OCI-LY7 (cell line): ENCODE measurements around the gene NSMF. TPM values are rescaled to one million over a fixed set of nuclear protein-coding genes. Genes with fewer than 3 reads are reported as not detected.

Source experiments
- BruUV-seq: library from RNA; stranded (reverse); fragments of 400-500 nt; replicated peaks from 2 replicates; lab custom pipeline; 2021; lab: Mats Ljungman, UMichigan
- CTCF ChIA-PET: fragments of 300-600 bp; sonication (Branson Sonifier 250); formaldehyde crosslinking; loops from one replicate; lab custom pipeline; 2022; ENCODE audit warnings: antibody characterized with exemption; ENCODE audit not compliant: unreplicated experiment; lab: Charles Lee
- POLR2A ChIA-PET: fragments of 300-600 bp; sonication (Branson Sonifier 250); formaldehyde crosslinking; loops from one replicate; lab custom pipeline; 2022; ENCODE audit warnings: antibody characterized with exemption; lab: Charles Lee
- DNase-seq: peaks from one replicate; pipeline ENCODE4 v3.0.0-alpha.2; 2015; ENCODE audit warnings: low spot score
- H2AFZ ChIP-seq: fragments of 200-600 bp; sonication (generic), shearing (Covaris generic); 2 replicates; pipeline ENCODE4 v1.6.1; 2014; ENCODE audit warnings: mild to moderate bottlenecking, antibody characterized with exemption, low read length, moderate library complexity
- H3K27ac ChIP-seq: fragments of 200-600 bp; sonication (generic); 2 replicates; pipeline ENCODE4 v1.5.1; 2014; ENCODE audit warnings: mixed run types, low read depth, mild to moderate bottlenecking, moderate library complexity, low read length, inconsistent platforms; ENCODE audit not compliant: poor library complexity, severe bottlenecking
- H3K36me3 ChIP-seq: fragments of 200-600 bp; sonication (generic); 2 replicates; pipeline ENCODE4 v1.6.1; 2014; ENCODE audit warnings: mild to moderate bottlenecking, antibody characterized with exemption, low read length, moderate library complexity, mixed read lengths; ENCODE audit not compliant: insufficient read depth
- H3K4me1 ChIP-seq: fragments of 200-600 bp; sonication (generic); 2 replicates; pipeline ENCODE4 v1.5.1; 2014; ENCODE audit warnings: mild to moderate bottlenecking, low read length; ENCODE audit not compliant: insufficient read depth, poor library complexity, severe bottlenecking
- H3K4me2 ChIP-seq: fragments of 200-600 bp; sonication (generic); 2 replicates; pipeline ENCODE4 v1.6.1; 2014; ENCODE audit warnings: mild to moderate bottlenecking, low read length
- H3K4me3 ChIP-seq: fragments of 200-600 bp; sonication (generic); 2 replicates; pipeline ENCODE4 v1.5.1; 2014; ENCODE audit warnings: mild to moderate bottlenecking, low read depth, low read length; ENCODE audit not compliant: poor library complexity, severe bottlenecking
- H3K79me2 ChIP-seq: fragments of 200-600 bp; sonication (generic); 2 replicates; pipeline ENCODE4 v1.6.1; 2016; ENCODE audit warnings: low read depth, mild to moderate bottlenecking, low read length, moderate library complexity, mixed read lengths; ENCODE audit not compliant: insufficient read depth
- H3K9me2 ChIP-seq: fragments of 200-600 bp; sonication (generic); 2 replicates; pipeline ENCODE4 v1.6.1; 2016; ENCODE audit warnings: mild to moderate bottlenecking, low read length, mixed read lengths; ENCODE audit not compliant: insufficient read depth
- H3K9me3 ChIP-seq: fragments of 200-600 bp; sonication (generic); 2 replicates; pipeline ENCODE4 v1.6.1; 2014; ENCODE audit warnings: mild to moderate bottlenecking, mixed run types, low read length, mixed read lengths
- H4K20me1 ChIP-seq: fragments of 200-600 bp; sonication (generic); 2 replicates; pipeline ENCODE4 v1.6.1; 2014; ENCODE audit warnings: mild to moderate bottlenecking, antibody characterized with exemption, low read length, moderate library complexity, mixed read lengths; ENCODE audit not compliant: insufficient read depth
- CTCF ChIP-seq: fragments of 200-600 bp; sonication (generic); conservative IDR thresholded peaks from 2 replicates; pipeline ENCODE4 v1.5.1; 2014; ENCODE audit warnings: mild to moderate bottlenecking, antibody characterized with exemption, low read length, moderate library complexity, mixed read lengths
- EZH2phosphoT487 ChIP-seq: fragments of 200-600 bp; sonication (generic); IDR thresholded peaks from 2 replicates; pipeline ENCODE4 v1.6.1; 2018; ENCODE audit warnings: low read depth, borderline replicate concordance, mild to moderate bottlenecking, mixed run types, antibody characterized with exemption, low read length, moderate library complexity, mixed read lengths
- intact Hi-C: fragments of 100-400 bp; cut with micrococcal nuclease; formaldehyde crosslinking; loops from one replicate; pipeline ENCODE4 v1.10.0; 2022; ENCODE audit not compliant: unreplicated experiment
- total RNA-seq, 2 experiments: library from RNA; depleted of rRNA in 1 of 2; stranded (reverse); fragments of >200 nt in 1 of 2; shearing (Covaris generic) in 1 of 2; gene quantifications; 2 replicates each; pipeline ENCODE4 v1.2.3, GENCODE V29; 2014 to 2022

The NSMF gene
- total RNA-seq, 2 experiments from 2014 or later: 20.3 to 29.8 TPM

- intact Hi-C loops: no loop called here
- H4K20me1 ChIP-seq: no peaks in the 10 kb centered on the region; the same call in 1 of the 2 replicates
- H3K79me2 ChIP-seq: no peaks in the 10 kb centered on the region
- H3K9me3 ChIP-seq: no peaks in the 10 kb centered on the region
- no peak for DNase-seq
- no peak overlapping the region for H2AFZ ChIP-seq
- H3K4me3 ChIP-seq: no peak overlapping the region
- TF ChIP-seq CTCF (no peak), EZH2phosphoT487 (no peak)
- no peak overlapping the region for H3K27ac ChIP-seq
- BruUV-seq: no TSS peak
- CTCF ChIA-PET: no interaction called here
- H3K4me2 ChIP-seq: no peak overlapping the region
- H3K4me1 ChIP-seq: peaks cover 18% of the 10 kb centered on the region
- H3K9me2 ChIP-seq: no peaks in the 10 kb centered on the region
- POLR2A ChIA-PET: no interaction called here
- H3K36me3 ChIP-seq: no peaks in the 10 kb centered on the region
These were observed 25.7 kb downstream of the NSMF start for GRCh38 chr9:137433349-137433915.

GRCh38 chr9:137432687-137433348 lies 26.3 kb downstream of the NSMF start:
- Histone ChIP-seq H3K79me2 (no peaks in the 10 kb centered on the region), H3K9me3 (no peaks in the 10 kb centered on the region), H4K20me1 (no peaks in the 10 kb centered on the region; the same call in 1 of the 2 replicates), H3K4me1 (peaks cover 18% of the 10 kb centered on the region), H3K36me3 (no peaks in the 10 kb centered on the region), H3K4me2 (no peak overlapping the region), H3K4me3 (no peak overlapping the region), H2AFZ (no peak overlapping the region), H3K9me2 (no peaks in the 10 kb centered on the region), H3K27ac (no peak overlapping the region)
- no TSS peak for BruUV-seq
- no peak for DNase-seq
- no peak for TF ChIP-seq EZH2phosphoT487
- no peak for TF ChIP-seq CTCF
- ChIA-PET POLR2A (interaction anchor here (0.6 kb wide), 1 partner anchor 226 kb away, joined by 5 read pairs; no protein-coding TSS in a partner anchor), CTCF (no interaction called here)
- intact Hi-C loops: no loop called here

GRCh38 chr9:137431416-137431931 lies 27.7 kb downstream of the NSMF start:
- DNase-seq: no peak
- Histone ChIP-seq H3K79me2 (no peaks in the 10 kb centered on the region), H3K4me3 (no peak overlapping the region), H4K20me1 (no peaks in the 10 kb centered on the region), H3K4me2 (no peak overlapping the region), H3K36me3 (no peaks in the 10 kb centered on the region), H3K9me3 (no peaks in the 10 kb centered on the region), H3K27ac (no peak overlapping the region), H3K9me2 (no peaks in the 10 kb centered on the region), H2AFZ (no peak overlapping the region), H3K4me1 (peaks cover 18% of the 10 kb centered on the region)
- ChIA-PET POLR2A (interaction anchor here (0.5 to 0.6 kb wide), 2 partner anchors 9 to 12 kb away, joined by 3 read pairs; no protein-coding TSS in a partner anchor), CTCF (no interaction called here)
- TF ChIP-seq CTCF (no peak), EZH2phosphoT487 (no peak)
- BruUV-seq: no TSS peak
- intact Hi-C loops: no loop called here
